ENCODE measurements around the gene C12orf60.

- TF ChIP-seq RAD21 (IDR thresholded peaks at IDR 0.05; ENCODE audit: low read depth) = no peak
- TF ChIP-seq MAX (IDR thresholded peaks at IDR 0.05) = no peak
- no peak for TF ChIP-seq TAF1 (IDR thresholded peaks at IDR 0.05; ENCODE audit: low read depth)
- no peak for TF ChIP-seq TCF12 (IDR thresholded peaks at IDR 0.05; ENCODE audit: low read depth)
- TF ChIP-seq TEAD4 (IDR thresholded peaks at IDR 0.05) = no peak
- no peak for TF ChIP-seq REST (IDR thresholded peaks at IDR 0.05; ENCODE audit: low read depth)
- no peak for TF ChIP-seq EGR1 (IDR thresholded peaks at IDR 0.05)
- no peak for TF ChIP-seq YY1 (IDR thresholded peaks at IDR 0.05; ENCODE audit: low read depth)
- no peak for TF ChIP-seq NFIC (IDR thresholded peaks at IDR 0.05)
- no peak for TF ChIP-seq EP300 (IDR thresholded peaks at IDR 0.05; ENCODE audit: borderline replicate concordance)
- TF ChIP-seq CEBPB (IDR thresholded peaks at IDR 0.05) = no peak
- no peak for TF ChIP-seq USF1 (IDR thresholded peaks at IDR 0.05)
Measured at GRCh38 chr12:14779834-14780233, 23.6 kb upstream of the C12orf60 start.

All from Ishikawa (cell line).